ENCODE measurements around the gene BRF1. TPM values are rescaled to one million over a fixed set of nuclear protein-coding genes. Genes with fewer than 3 reads are reported as not detected.

The BRF1 gene
- total RNA-seq, 1 donor from 2014 or later, result 19.0 TPM

- intact Hi-C loops (cut with DNase I), result no loop called here
- no peak for ATAC-seq
These were observed 137.6 kb downstream of the BRF1 start for GRCh38 chr14:105163040-105163742.

GRCh38 chr14:105162669-105162979, 138.2 kb downstream of the BRF1 start:
- intact Hi-C loops (cut with DNase I), result no loop called here
- ATAC-seq, result no peak
- DNase-seq (ENCODE audit: missing footprints), result no peak

More at GRCh38 chr14:105163040-105163742, 137.6 kb downstream of the BRF1 start:
- DNase-seq (ENCODE audit: missing footprints), result no peak

GRCh38 chr14:105161964-105162668, 138.7 kb downstream of the BRF1 start:
- ATAC-seq (peak; percentile 56), DNase-seq (ENCODE audit: missing footprints) (no peak)
- intact Hi-C loops (cut with DNase I), result no loop called here

GRCh38 chr14:105161309-105161708, 139.5 kb downstream of the BRF1 start:
- DNase-seq (ENCODE audit: missing footprints) (no peak), ATAC-seq (no peak)
- intact Hi-C loops (cut with DNase I), result no loop called here

- ATAC-seq (no peak), DNase-seq (ENCODE audit: missing footprints) (no peak)
- intact Hi-C loops (cut with DNase I), result no loop called here
These were observed 140.0 kb downstream of the BRF1 start for GRCh38 chr14:105160776-105161175.

- intact Hi-C loops (cut with DNase I), result no loop called here
- no peak for DNase-seq (ENCODE audit: missing footprints)
- no peak for ATAC-seq
These were observed 141.5 kb downstream of the BRF1 start for GRCh38 chr14:105159344-105159743.

Other genes with a start within 250 kb of the BRF1 start
- gene GPR132, start 235.6 kb downstream of the BRF1 start, total RNA-seq, result 0.89 TPM
- 34.6 TPM for gene JAG2, start 132.2 kb downstream of the BRF1 start, total RNA-seq
- gene NUDT14, start 119.7 kb downstream of the BRF1 start, total RNA-seq, result 33.9 TPM
- 48.8 TPM for gene BTBD6, start 52.5 kb downstream of the BRF1 start, total RNA-seq
- 69.1 TPM for gene PACS2, start 13.7 kb upstream of the BRF1 start, total RNA-seq
- 2.4 TPM for gene TEX22, start 97.5 kb upstream of the BRF1 start, total RNA-seq
- gene MTA1, start 118.8 kb upstream of the BRF1 start, total RNA-seq, result 192 TPM
- gene CRIP2, start 173.8 kb upstream of the BRF1 start, total RNA-seq, result 1,081 TPM
- 82.0 TPM for gene CRIP1, start 185.9 kb upstream of the BRF1 start, total RNA-seq
- gene TEDC1, start 190.2 kb upstream of the BRF1 start, total RNA-seq, result 6.4 TPM
- 3.4 TPM for gene TMEM121, start 225.6 kb upstream of the BRF1 start, total RNA-seq